Mesothelial cell of epicardium (in vitro differentiated cells): ENCODE results near the gene HSPA12B. TPM values are rescaled to one million over a fixed set of nuclear protein-coding genes. Genes with fewer than 3 reads are reported as not detected.

ENCODE experiments used
- DNase-seq, 2 experiments: peaks; one replicate each; pipeline ENCODE4 v3.0.0; 2021; ENCODE audit warnings: low spot score in 2 of 2; ENCODE audit not compliant: unreplicated experiment in 2 of 2
- H3K27ac Mint-ChIP-seq: 2 replicates; pipeline ENCODE4 v1.8.0; 2021; ENCODE audit warnings: mixed read lengths
- H3K27me3 Mint-ChIP-seq: 2 replicates; pipeline ENCODE4 v1.8.0; 2021; ENCODE audit warnings: low read depth, mixed read lengths
- H3K36me3 Mint-ChIP-seq: 2 replicates; pipeline ENCODE4 v1.8.0; 2021; ENCODE audit warnings: mixed read lengths
- H3K4me1 Mint-ChIP-seq: 2 replicates; pipeline ENCODE4 v1.8.0; 2021; ENCODE audit warnings: mixed read lengths
- H3K4me3 Mint-ChIP-seq: 2 replicates; pipeline ENCODE4 v1.8.0; 2021; ENCODE audit warnings: mild to moderate bottlenecking, moderate library complexity, mixed read lengths
- H3K9me3 Mint-ChIP-seq: 2 replicates; pipeline ENCODE4 v1.8.0; 2021; ENCODE audit warnings: mixed read lengths
- total RNA-seq: library from RNA; stranded (reverse); gene quantifications from 3 replicates; pipeline ENCODE4 v1.2.1, GENCODE V29; 2021
- TF ChIP-seq, protein P1 (sequence below): fragments of 200-600 bp; sonication (generic); IDR thresholded peaks from one replicate; pipeline ENCODE4 v1.5.0; 2021; ENCODE audit warnings: antibody characterized with exemption; ENCODE audit not compliant: unreplicated experiment

The HSPA12B gene
- total RNA-seq, 1 donor from 2014 or later: 13.0 TPM

DNA sequence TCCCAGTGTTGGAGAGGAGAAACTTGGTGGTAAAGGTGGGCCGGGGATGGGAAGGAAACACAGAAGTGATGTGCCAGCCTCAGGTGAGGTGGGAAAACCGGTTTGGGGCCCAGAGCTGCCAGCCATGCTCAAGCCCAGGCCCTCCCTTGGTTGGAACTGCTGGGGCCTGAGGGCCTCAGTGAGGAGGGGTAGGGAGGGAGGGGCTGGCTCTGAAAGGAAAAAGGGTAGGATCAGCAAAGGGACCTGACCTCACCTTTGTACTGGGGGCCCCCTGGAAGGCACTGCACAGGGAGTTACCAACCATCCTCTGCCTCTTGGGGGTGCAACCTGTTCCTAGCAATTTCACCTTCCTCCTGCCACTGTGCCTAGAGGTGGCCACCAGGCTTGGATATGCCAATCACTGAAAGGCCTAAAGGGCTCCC is 50.6 kb downstream of the HSPA12B start:
- Mint-ChIP-seq H3K4me3 (peak overlapping the region; percentile 37), H3K36me3 (no peaks in the 10 kb centered on the region), H3K27ac (peak overlapping the region; percentile 93), H3K4me1 (peaks cover 45% of the 10 kb centered on the region), H3K9me3 (no peaks in the 10 kb centered on the region), H3K27me3 (peaks cover 23% of the 10 kb centered on the region)
- TF ChIP-seq, protein P1, sequence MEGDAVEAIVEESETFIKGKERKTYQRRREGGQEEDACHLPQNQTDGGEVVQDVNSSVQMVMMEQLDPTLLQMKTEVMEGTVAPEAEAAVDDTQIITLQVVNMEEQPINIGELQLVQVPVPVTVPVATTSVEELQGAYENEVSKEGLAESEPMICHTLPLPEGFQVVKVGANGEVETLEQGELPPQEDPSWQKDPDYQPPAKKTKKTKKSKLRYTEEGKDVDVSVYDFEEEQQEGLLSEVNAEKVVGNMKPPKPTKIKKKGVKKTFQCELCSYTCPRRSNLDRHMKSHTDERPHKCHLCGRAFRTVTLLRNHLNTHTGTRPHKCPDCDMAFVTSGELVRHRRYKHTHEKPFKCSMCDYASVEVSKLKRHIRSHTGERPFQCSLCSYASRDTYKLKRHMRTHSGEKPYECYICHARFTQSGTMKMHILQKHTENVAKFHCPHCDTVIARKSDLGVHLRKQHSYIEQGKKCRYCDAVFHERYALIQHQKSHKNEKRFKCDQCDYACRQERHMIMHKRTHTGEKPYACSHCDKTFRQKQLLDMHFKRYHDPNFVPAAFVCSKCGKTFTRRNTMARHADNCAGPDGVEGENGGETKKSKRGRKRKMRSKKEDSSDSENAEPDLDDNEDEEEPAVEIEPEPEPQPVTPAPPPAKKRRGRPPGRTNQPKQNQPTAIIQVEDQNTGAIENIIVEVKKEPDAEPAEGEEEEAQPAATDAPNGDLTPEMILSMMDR: no peak
- no peak for DNase-seq

DNA sequence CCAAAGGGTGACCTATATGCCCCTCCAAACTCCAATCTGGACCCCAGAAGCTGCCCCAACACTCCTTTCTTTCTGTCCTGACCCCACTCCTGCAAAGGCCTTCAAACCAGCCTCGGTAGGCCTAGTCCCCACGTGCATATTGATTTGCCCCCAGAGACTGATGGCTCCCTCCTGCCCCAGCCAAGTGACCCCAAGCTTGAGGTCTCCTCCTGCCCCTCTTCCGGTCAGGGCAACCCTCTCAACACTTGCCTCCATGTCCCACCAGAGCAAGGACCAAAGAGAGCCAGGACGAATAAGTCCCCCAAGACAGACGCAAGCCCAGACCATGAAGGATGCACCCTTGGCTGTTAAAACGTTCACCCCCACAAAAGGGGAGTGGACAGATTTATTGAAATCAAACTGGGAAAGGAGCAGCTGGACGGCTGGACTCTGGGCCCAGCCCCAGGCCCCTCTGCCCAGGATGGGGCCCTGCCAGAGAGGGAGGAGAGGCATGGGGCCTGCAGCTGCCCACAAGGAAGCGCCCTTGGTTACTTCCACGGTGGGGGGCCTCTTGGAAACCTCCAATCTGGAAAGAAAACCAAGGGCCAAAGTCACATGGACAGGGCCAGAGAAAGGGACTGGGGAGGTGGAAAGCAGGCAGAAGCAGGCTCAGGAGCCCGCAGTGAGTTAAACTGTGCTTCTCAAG is 51.2 kb downstream of the HSPA12B start:
- DNase-seq: no peak
- Mint-ChIP-seq H3K9me3 (no peaks in the 10 kb centered on the region), H3K4me3 (peak overlapping the region; percentile 37), H3K36me3 (no peaks in the 10 kb centered on the region), H3K27ac (peak overlapping the region; percentile 93), H3K27me3 (peaks cover 17% of the 10 kb centered on the region), H3K4me1 (peaks cover 42% of the 10 kb centered on the region)
- TF ChIP-seq, protein P1: no peak

DNA sequence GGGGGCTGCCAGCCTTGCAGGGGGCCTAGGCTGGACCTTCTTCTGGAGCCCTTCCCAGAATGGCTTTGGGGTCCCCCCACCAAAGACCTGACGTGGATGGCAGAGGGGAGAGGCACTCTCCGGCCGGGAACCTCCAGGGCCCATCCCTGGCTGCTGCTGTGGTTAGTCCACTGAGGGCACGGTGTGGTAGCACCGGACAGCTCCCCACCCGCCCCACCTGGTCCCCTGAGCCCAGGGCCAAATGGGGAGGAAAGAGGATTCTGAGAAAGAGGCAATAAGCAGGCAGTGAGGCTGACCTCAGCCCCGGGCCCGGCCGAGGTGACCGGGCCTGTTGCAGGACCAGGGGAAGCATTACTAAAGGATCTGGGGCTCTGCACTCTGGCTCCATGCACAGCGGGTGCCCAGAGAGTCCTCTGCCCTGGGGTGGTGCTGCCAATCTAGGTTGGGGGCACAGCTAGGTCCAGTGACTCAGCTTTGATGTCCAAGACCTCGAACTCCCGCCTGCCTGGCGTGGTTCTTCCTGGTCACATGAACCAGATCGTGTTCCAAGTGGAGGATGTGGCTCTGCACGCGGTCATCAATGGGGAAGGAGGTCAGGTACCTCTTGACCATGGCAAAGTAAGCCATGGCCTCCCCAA is 51.9 kb downstream of the HSPA12B start:
- H3K4me1 Mint-ChIP-seq: peaks cover 42% of the 10 kb centered on the region
- H3K27ac Mint-ChIP-seq: no peak overlapping the region
- peak overlapping the region; percentile 57 for H3K4me3 Mint-ChIP-seq
- H3K27me3 Mint-ChIP-seq: peaks cover 12% of the 10 kb centered on the region
- no peaks in the 10 kb centered on the region for H3K9me3 Mint-ChIP-seq
- H3K36me3 Mint-ChIP-seq: no peaks in the 10 kb centered on the region
- no peak for DNase-seq
- TF ChIP-seq, protein P1: no peak

DNA sequence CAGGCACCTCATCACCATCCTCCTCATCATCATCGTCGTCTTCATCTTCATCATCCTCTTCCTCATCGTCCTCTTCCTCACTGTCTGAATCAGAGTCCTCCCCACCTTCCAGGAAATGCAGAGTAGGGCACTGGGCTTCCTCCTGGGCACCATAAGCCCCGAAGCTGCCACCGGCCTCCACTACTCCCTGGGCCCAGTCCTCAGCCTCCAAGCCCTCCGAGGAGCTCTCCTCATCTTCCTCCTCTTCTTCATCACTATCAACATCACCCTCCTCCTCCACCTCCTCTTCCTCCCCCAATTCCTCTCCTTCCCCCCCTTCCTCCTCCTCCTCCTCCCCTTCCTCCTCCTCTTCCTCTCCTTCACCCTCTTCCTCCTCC is 52.4 kb downstream of the HSPA12B start:
- Mint-ChIP-seq H3K4me1 (peaks cover 42% of the 10 kb centered on the region), H3K36me3 (no peaks in the 10 kb centered on the region), H3K27me3 (peaks cover 7% of the 10 kb centered on the region), H3K9me3 (no peaks in the 10 kb centered on the region), H3K4me3 (peak overlapping the region; percentile 57), H3K27ac (no peak overlapping the region)
- no peak for DNase-seq
- TF ChIP-seq, protein P1: no peak

DNA sequence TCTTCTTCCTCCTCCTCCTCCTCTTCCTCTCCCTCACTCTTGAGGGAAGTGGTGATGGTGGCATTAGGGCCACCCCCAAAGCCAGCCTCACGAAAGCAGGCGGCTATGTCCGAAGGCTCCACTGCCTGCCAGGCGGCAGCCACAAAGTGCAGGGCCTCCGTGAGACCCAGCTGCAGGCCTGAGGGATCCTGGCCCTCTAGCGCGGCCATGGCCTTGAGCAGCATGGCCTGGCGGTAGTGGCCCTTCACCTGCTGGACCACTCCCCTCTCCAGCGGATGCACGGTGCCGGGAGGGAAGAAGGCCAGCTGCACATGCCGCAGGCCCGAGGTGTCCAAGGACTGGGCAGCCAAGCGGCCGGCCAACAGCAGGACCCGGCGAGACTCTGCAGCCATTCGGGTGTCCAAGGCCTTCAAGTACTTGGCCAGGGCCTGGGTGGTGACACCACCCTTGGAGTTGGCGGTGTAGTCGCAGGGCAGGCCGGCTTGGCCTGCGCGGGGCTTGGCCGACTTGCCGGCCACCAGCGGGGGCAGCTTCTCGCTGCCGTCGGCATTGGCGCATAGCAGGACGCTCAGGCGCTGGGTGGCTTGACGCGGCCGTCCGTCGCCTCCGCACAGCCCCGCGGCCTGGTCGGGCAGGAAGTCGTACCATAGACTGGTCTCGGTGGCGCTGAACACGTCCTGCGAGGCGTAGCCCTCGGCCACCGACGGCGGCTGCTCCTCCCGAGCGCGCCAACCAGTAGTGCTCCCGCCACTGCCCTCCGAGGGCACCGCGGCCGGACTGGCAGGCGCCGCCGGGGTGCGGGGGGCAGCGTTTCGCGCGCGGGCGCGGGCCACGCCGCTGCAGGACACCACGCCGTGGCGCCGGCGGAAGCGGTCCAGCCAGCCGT is 53.0 kb downstream of the HSPA12B start:
- peaks cover 40% of the 10 kb centered on the region for H3K4me1 Mint-ChIP-seq
- H3K9me3 Mint-ChIP-seq: no peaks in the 10 kb centered on the region
- H3K27me3 Mint-ChIP-seq: peaks cover 3% of the 10 kb centered on the region
- H3K27ac Mint-ChIP-seq: no peak overlapping the region
- TF ChIP-seq, protein P1: no peak
- peak overlapping the region; percentile 81 for H3K4me3 Mint-ChIP-seq
- no peaks in the 10 kb centered on the region for H3K36me3 Mint-ChIP-seq
- DNase-seq: no peak
